CD14-positive monocyte (primary cell): ENCODE measurements around the gene FAM210A. TPM values are rescaled to one million over a fixed set of nuclear protein-coding genes. Genes with fewer than 3 reads are reported as not detected.

Experiments
- DNase-seq, 3 donors: peaks; one replicate each; pipeline ENCODE4 v3.0.0-alpha.2; 2011 to 2022
- H2AFZ ChIP-seq: 2 replicates; pipeline ENCODE4 v1.6.0; 2012; ENCODE audit warnings: mild to moderate bottlenecking, low read depth, low read length, inconsistent platforms; ENCODE audit not compliant: insufficient read depth, poor library complexity, severe bottlenecking
- H3K27ac ChIP-seq, 2 donors: 1 replicate in 1 of 2; 2 replicates in 1 of 2; pipeline ENCODE4 v1.5.1; 2012 to 2013; ENCODE audit warnings: low read length in 2 of 2, control low read depth in 1 of 2, inconsistent platforms in 1 of 2, low read depth in 1 of 2, mild to moderate bottlenecking in 1 of 2
- H3K27me3 ChIP-seq, 2 donors: one replicate each; pipeline versions ENCODE4 v1.6.0 to v1.6.1; 2011 to 2013; ENCODE audit warnings: low read length in 2 of 2; ENCODE audit not compliant: control insufficient read depth in 2 of 2, insufficient read depth in 2 of 2
- H3K36me3 ChIP-seq, 2 donors: replicated peaks in 1 of 2; 1 replicate in 1 of 2; 2 replicates in 1 of 2; pipeline versions ENCODE4 v1.5.1 to v1.6.1; 2012 to 2013; ENCODE audit warnings: low read length in 2 of 2, control low read depth in 1 of 2, inconsistent platforms in 1 of 2, mild to moderate bottlenecking in 1 of 2; ENCODE audit not compliant: insufficient read depth in 2 of 2, control insufficient read depth in 1 of 2
- H3K4me1 ChIP-seq, 2 donors: 1 replicate in 1 of 2; 2 replicates in 1 of 2; pipeline versions ENCODE4 v1.5.1 to v1.6.1; 2012 to 2013; ENCODE audit warnings: low read length in 2 of 2, control low read depth in 1 of 2, inconsistent platforms in 1 of 2, mild to moderate bottlenecking in 1 of 2, moderate library complexity in 1 of 2; ENCODE audit not compliant: insufficient read depth in 2 of 2, control insufficient read depth in 1 of 2
- H3K4me2 ChIP-seq: replicated peaks from 2 replicates; pipeline ENCODE3; 2012; ENCODE audit warnings: low read length, moderate library complexity, mild to moderate bottlenecking; ENCODE audit not compliant: poor library complexity, severe bottlenecking; ENCODE audit errors: extremely low read depth
- H3K4me3 ChIP-seq, 3 experiments: fragments of 200-600 bp in 1 of 3; sonication (generic) in 1 of 3; replicated peaks in 1 of 3; 1 replicate in 2 of 3; 2 replicates in 1 of 3; pipeline ENCODE4 v1.5.1; 2011 to 2013; ENCODE audit warnings: low read length in 3 of 3, mild to moderate bottlenecking in 3 of 3, control low read depth in 2 of 3, low read depth in 2 of 3, inconsistent platforms in 1 of 3, moderate library complexity in 1 of 3
- H3K79me2 ChIP-seq: 2 replicates; pipeline ENCODE4 v1.6.0; 2012; ENCODE audit warnings: mild to moderate bottlenecking, control low read depth, inconsistent platforms, low read length, moderate library complexity; ENCODE audit not compliant: insufficient read depth
- H3K9ac ChIP-seq: 2 replicates; pipeline ENCODE4 v1.6.0; 2017; ENCODE audit warnings: low read length, mild to moderate bottlenecking; ENCODE audit not compliant: insufficient read depth, poor library complexity, severe bottlenecking
- H3K9me3 ChIP-seq, 2 donors: replicated peaks in 1 of 2; 1 replicate in 1 of 2; 2 replicates in 1 of 2; pipeline versions ENCODE4 v1.5.1 to v1.6.1; 2012 to 2013; ENCODE audit warnings: low read length in 2 of 2, control low read depth in 1 of 2; ENCODE audit not compliant: control insufficient read depth in 1 of 2, insufficient read depth in 1 of 2
- H4K20me1 ChIP-seq: 2 replicates; pipeline ENCODE4 v1.6.0; 2012; ENCODE audit warnings: mild to moderate bottlenecking, low read length, control low read depth, moderate library complexity; ENCODE audit not compliant: insufficient read depth
- H3K27ac Mint-ChIP-seq, 7 donors: one replicate each; pipeline ENCODE4 v1.8.0; 2020; ENCODE audit warnings: mild to moderate bottlenecking in 7 of 7, mixed read lengths in 7 of 7, moderate library complexity in 6 of 7, inconsistent platforms in 2 of 7
- H3K27me3 Mint-ChIP-seq, 3 donors: one replicate each; pipeline ENCODE4 v1.8.0; 2021 to 2022; ENCODE audit warnings: low read depth in 3 of 3, mild to moderate bottlenecking in 3 of 3, mixed read lengths in 3 of 3, moderate library complexity in 3 of 3, inconsistent platforms in 1 of 3
- H3K36me3 Mint-ChIP-seq, 2 donors: one replicate each; pipeline ENCODE4 v1.8.0; 2020; ENCODE audit warnings: mixed read lengths in 2 of 2, inconsistent platforms in 1 of 2, mild to moderate bottlenecking in 1 of 2
- H3K4me1 Mint-ChIP-seq: one replicate; pipeline ENCODE4 v1.8.0; 2020; ENCODE audit warnings: mild to moderate bottlenecking, mixed read lengths
- H3K4me3 Mint-ChIP-seq, 2 donors: one replicate each; pipeline ENCODE4 v1.8.0; 2020; ENCODE audit warnings: mild to moderate bottlenecking in 2 of 2, mixed read lengths in 2 of 2, moderate library complexity in 1 of 2
- H3K9me3 Mint-ChIP-seq, 7 donors: one replicate each; pipeline ENCODE4 v1.8.0; 2020 to 2022; ENCODE audit warnings: mixed read lengths in 7 of 7, mild to moderate bottlenecking in 6 of 7, moderate library complexity in 6 of 7, inconsistent platforms in 2 of 7
- WGBS: methylation state at CpG from one replicate; pipeline ENCODE4 v1.1.5; 2013; ENCODE audit warnings: missing lambda C conversion rate; ENCODE audit not compliant: insufficient coverage; 5-methylcytosine and 5-hydroxymethylcytosine counted together
- intact Hi-C, 2 donors: fragments of 100-400 bp; cut with micrococcal nuclease; formaldehyde crosslinking; loops; one replicate each; pipeline versions ENCODE4 v1.15.0 to v1.15.1; 2023
- polyA plus RNA-seq, 3 donors: library from polyadenylated mRNA; depleted of rRNA in 1 of 3; unstranded in 2 of 3; stranded (reverse) in 1 of 3; fragments of 300-500 nt in 2 of 3; fragments of >200 nt in 1 of 3; fragmentation: Illumina TruSeq in 2 of 3; gene quantifications; 1 replicate in 2 of 3; 2 replicates in 1 of 3; pipeline ENCODE4 v1.2.3, GENCODE V29; 2012 to 2021
- TF ChIP-seq, protein P1 (sequence below): fragments of 200-600 bp; IDR thresholded peaks from one replicate; pipeline ENCODE4 v1.8.0; 2022; ENCODE audit warnings: antibody characterized with exemption, mild to moderate bottlenecking

The FAM210A gene
- polyA plus RNA-seq, 3 donors, result 2.8 to 6.9 (median 6.9) TPM

- Histone ChIP-seq H3K27ac (no peak overlapping the region), H3K36me3 (peaks cover 8 to 21% of the 10 kb centered on the region in 2 donors), H3K9me3 (peaks cover 0 to 3% of the 10 kb centered on the region in 2 donors), H3K9ac (peak overlapping the region; percentile 62), H3K4me3 (peak overlapping the region in 1 of 3 experiments; percentile 61), H3K27me3 (peaks cover 2 to 17% of the 10 kb centered on the region in 2 donors), H4K20me1 (peaks cover 16% of the 10 kb centered on the region), H3K79me2 (no peaks in the 10 kb centered on the region), H3K4me2 (peak overlapping the region; percentile 70), H2AFZ (peak overlapping the region; percentile 41), H3K4me1 (peaks cover 9 to 15% of the 10 kb centered on the region in 2 donors)
- Mint-ChIP-seq H3K27ac (peak overlapping the region in 2 of 7 donors; percentile 61 to 68), H3K27me3 (peaks cover 25 to 35% (median 29%) of the 10 kb centered on the region in 3 donors), H3K4me3 (peak overlapping the region; percentile 57 to 84), H3K9me3 (peaks cover 0 to 8% (median 2%) of the 10 kb centered on the region in 7 donors), H3K4me1 (peaks cover 13% of the 10 kb centered on the region), H3K36me3 (peaks cover 28 to 32% of the 10 kb centered on the region in 2 donors)
- intact Hi-C loops, result no loop called here
- 10% methylated on average over 83 of the region's 84 CpGs for WGBS
- TF ChIP-seq, protein P1, sequence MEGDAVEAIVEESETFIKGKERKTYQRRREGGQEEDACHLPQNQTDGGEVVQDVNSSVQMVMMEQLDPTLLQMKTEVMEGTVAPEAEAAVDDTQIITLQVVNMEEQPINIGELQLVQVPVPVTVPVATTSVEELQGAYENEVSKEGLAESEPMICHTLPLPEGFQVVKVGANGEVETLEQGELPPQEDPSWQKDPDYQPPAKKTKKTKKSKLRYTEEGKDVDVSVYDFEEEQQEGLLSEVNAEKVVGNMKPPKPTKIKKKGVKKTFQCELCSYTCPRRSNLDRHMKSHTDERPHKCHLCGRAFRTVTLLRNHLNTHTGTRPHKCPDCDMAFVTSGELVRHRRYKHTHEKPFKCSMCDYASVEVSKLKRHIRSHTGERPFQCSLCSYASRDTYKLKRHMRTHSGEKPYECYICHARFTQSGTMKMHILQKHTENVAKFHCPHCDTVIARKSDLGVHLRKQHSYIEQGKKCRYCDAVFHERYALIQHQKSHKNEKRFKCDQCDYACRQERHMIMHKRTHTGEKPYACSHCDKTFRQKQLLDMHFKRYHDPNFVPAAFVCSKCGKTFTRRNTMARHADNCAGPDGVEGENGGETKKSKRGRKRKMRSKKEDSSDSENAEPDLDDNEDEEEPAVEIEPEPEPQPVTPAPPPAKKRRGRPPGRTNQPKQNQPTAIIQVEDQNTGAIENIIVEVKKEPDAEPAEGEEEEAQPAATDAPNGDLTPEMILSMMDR, result peak; percentile 11
- peak; percentile 12 to 27 (median 21) for DNase-seq
Measured at GRCh38 chr18:13641551-13642439, 84.6 kb downstream of the FAM210A start.

GRCh38 chr18:13640266-13640860 lies 86.0 kb downstream of the FAM210A start:
- peaks cover 0 to 3% of the 10 kb centered on the region in 2 donors for H3K9me3 ChIP-seq
- no peak overlapping the region for H3K27ac Mint-ChIP-seq
- peaks cover 2 to 17% of the 10 kb centered on the region in 2 donors for H3K27me3 ChIP-seq
- no peak overlapping the region for H3K4me2 ChIP-seq
- peak overlapping the region in 1 of 2 donors; percentile 84 for H3K4me3 Mint-ChIP-seq
- 94% methylated on average over 3 of the region's 10 CpGs for WGBS
- H3K79me2 ChIP-seq, result no peaks in the 10 kb centered on the region
- intact Hi-C loops, result no loop called here
- TF ChIP-seq, protein P1, result no peak
- no peak overlapping the region for H3K9ac ChIP-seq
- no peak overlapping the region for H3K4me3 ChIP-seq
- peaks cover 16 to 24% of the 10 kb centered on the region in 2 donors for H3K36me3 Mint-ChIP-seq
- peaks cover 27 to 35% (median 31%) of the 10 kb centered on the region in 3 donors for H3K27me3 Mint-ChIP-seq
- no peak overlapping the region for H3K27ac ChIP-seq
- H3K9me3 Mint-ChIP-seq, result peaks cover 0 to 8% (median 2%) of the 10 kb centered on the region in 7 donors
- peaks cover 5 to 9% of the 10 kb centered on the region in 2 donors for H3K36me3 ChIP-seq
- H4K20me1 ChIP-seq, result peaks cover 16% of the 10 kb centered on the region
- H2AFZ ChIP-seq, result no peak overlapping the region
- peaks cover 13% of the 10 kb centered on the region for H3K4me1 Mint-ChIP-seq
- H3K4me1 ChIP-seq, result peaks cover 9 to 15% of the 10 kb centered on the region in 2 donors
- no peak for DNase-seq
